Inferior parietal cortex (tissue), 1 donor: ENCODE results near the gene RAP1A.
"Not testable (repeated sequence)": the region's sequence is repeated elsewhere in the genome, so short reads cannot be mapped to it uniquely, and the experiment has no call there.

Source experiments
- DNase-seq: peaks from one replicate; pipeline ENCODE4 v3.0.0-alpha.2; 2016; ENCODE audit errors: extremely low spot score

Gene RAP1A

GRCh38 chr1:111629190-111629954 is 9.8 kb downstream of the RAP1A start:
- no peak for DNase-seq

- no peak for DNase-seq
Measured at GRCh38 chr1:111630567-111630966, 11.0 kb downstream of the RAP1A start.

GRCh38 chr1:111631502-111631901 is 11.9 kb downstream of the RAP1A start:
- no peak for DNase-seq

DNA sequence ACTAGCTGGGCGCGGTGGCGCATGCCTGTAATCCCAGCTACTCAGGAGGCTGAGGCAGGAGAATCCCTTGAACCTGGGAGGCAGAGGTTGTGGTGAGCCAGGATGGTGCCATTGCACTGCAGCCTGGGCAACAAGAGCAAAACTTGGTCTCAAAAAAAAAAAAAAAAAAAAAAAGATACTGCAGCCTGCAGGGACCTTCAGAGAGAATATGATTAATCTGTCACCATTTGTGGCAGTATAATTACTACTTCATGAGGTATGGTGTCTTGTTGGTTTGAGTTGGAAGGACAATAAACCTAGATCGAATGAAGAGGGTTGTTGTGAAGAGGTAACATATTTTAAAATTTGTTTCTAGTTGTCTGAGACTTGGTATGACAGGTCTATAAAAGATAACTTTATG is 13.2 kb downstream of the RAP1A start:
- DNase-seq: not testable (repeated sequence)

GRCh38 chr1:111633736-111634247 is 14.2 kb downstream of the RAP1A start:
- no peak for DNase-seq

DNA sequence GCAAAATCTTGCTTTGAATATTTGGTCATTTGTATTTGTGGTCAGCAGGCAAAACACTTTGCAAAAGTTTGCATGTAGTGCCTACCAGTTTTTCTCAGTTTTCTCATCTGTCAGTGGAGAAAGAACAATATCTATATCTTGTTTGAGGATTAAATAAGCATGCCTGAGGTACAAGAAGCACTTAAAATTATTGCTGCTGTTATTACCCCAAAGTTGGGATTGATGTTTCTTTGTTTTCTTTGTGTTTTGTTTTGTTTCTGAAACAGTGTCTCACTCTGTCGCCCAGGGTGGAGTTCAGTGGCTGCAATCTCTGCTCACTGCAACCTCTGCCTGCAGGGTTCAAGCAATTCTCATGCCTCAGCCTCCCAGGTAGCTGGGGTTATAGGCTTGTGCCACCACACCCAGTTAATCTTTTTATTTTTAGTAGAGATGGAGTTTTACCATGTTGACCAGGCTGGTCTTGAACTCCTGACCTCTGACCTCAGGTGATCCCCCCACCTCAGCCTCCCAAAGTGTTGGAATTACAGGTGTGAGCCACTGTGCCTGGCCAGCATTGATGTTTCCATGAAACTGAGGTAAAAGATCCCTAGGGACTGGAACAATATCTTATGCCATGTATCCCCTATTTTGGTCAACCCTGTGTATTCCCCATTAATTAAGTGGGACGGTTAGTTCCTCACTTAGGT is 15.9 kb downstream of the RAP1A start:
- no peak for DNase-seq

- no peak for DNase-seq
Measured at GRCh38 chr1:111638320-111638719, 18.7 kb downstream of the RAP1A start.

DNA sequence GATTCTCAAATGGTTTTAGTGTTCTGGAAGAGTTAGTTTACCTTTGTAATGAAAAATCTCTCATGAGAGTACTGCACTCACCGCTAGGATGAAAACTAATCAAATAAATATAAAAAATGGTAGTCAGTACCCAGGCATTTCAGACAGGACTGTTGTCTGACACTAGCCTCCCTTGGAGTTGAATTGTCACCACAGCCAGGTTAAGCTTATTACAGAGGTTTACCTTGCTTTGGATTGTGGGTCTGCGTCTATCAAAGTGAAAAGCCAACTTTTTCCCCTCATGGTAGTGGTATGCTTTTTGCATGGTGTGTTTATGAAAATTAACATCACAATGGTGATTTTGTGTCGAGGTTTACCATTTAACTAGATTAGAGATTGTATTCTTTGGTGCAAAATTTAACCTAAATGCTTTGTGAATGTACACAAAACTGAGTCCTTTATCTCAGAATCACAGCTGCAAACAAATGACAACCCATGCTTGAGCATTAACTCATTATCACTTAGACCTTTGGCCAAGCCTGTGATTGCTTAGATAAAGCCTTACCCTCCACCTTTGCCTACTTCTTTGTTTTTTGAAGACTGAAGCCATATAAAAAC is 20.1 kb downstream of the RAP1A start:
- no peak for DNase-seq

- no peak for DNase-seq
Measured at GRCh38 chr1:111643097-111643496, 23.5 kb downstream of the RAP1A start.

GRCh38 chr1:111643696-111644095 is 24.1 kb downstream of the RAP1A start:
- no peak for DNase-seq

DNA sequence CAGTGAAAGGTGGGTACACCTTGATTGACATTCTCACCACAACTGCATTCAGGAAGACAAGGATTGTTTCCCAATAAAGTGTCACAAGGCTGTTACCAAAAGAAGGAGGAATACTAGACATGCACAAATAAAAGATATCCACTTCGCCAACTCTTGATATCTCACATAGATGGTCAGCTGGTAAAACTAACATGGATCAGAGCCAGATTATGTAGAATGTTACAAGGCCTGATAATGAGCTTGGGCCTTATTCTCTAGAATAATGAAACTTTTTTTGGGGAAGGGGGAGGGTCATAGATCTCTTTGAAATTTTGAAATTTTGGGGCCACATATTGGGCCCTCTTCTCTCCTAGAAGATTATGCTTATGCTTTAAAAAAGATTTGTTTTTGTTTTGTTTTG is 24.9 kb downstream of the RAP1A start:
- no peak for DNase-seq

DNA sequence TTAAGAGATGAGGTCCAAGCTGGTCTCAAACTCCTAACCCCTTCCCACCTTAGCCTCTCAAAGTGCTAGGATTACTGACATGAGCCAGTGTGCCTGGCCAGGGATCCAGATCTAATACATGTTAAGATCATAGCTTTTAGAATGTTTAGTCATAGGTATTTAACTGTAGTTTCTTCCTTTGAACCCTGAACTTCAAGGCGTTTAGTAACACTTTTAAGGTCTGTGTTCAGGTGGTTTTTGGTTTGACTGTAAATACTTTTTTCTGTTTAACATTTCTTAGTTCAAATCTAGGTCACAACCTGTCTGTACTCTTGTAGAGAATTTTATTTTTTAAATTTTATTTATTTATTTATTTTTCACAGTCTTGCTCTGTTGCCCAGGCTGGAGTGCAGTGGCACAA is 28.1 kb downstream of the RAP1A start:
- DNase-seq: no peak

- no peak for DNase-seq
Measured at GRCh38 chr1:111648806-111649205, 29.2 kb downstream of the RAP1A start.

- DNase-seq: no peak
Measured at GRCh38 chr1:111649227-111649626, 29.6 kb downstream of the RAP1A start.

- no peak for DNase-seq
Measured at GRCh38 chr1:111649648-111650047, 30.1 kb downstream of the RAP1A start.

DNA sequence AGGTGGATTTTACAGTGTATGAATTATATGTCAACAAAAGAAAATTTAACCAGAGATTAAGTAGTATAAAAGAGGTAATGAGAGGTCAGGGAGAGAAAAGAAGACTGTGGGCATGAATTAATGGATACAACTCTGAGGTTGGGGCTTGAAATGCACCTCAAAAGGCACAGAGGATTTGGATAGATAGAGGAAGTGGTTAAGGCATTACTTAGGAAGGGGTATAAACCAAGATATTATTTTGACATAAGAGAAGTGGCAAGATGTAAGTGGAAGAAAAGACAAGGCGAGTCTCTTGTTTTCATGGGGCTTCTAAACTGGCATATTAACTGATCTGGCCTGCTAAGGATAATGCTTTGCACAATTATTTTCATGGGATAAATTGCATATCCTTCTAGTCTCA is 34.1 kb downstream of the RAP1A start:
- DNase-seq: no peak

GRCh38 chr1:111654839-111655238 is 35.2 kb downstream of the RAP1A start:
- no peak for DNase-seq

GRCh38 chr1:111656086-111657017 is 36.8 kb downstream of the RAP1A start:
- peak; percentile 74 for DNase-seq

GRCh38 chr1:111658622-111659021 is 39.0 kb downstream of the RAP1A start:
- no peak for DNase-seq

GRCh38 chr1:111660204-111661150 is 40.9 kb downstream of the RAP1A start:
- DNase-seq: peak; percentile 50

GRCh38 chr1:111664652-111665051 is 45.1 kb downstream of the RAP1A start:
- no peak for DNase-seq
